A549 (cell line): ENCODE results near the gene PATJ.

Experiments
- CHD2 ChIP-seq: fragments of 150-350 bp; IDR thresholded peaks from 2 replicates; pipeline ENCODE4 v1.6.1; 2014; ENCODE audit warnings: low read length; ENCODE audit not compliant: partially characterized antibody
- CTCF ChIP-seq: fragments of >200 bp; sonication (Bioruptor Twin); formaldehyde crosslinking; IDR thresholded peaks from 3 replicates; pipeline ENCODE4 v1.5.1; 2016
- JUN ChIP-seq, 2 experiments: fragments of >200 bp; sonication (Bioruptor Twin); formaldehyde crosslinking; IDR thresholded peaks; 2 replicates in 1 of 2; 3 replicates in 1 of 2; pipeline ENCODE4 v1.6.1; 2016 to 2017
- MAZ ChIP-seq: fragments of 150-350 bp; IDR thresholded peaks from 2 replicates; pipeline ENCODE4 v1.6.1; 2014; ENCODE audit warnings: antibody characterized with exemption, low read depth, low read length, borderline replicate concordance
- MYC ChIP-seq: IDR thresholded peaks from 2 replicates; pipeline ENCODE4 v1.6.1; 2012; ENCODE audit warnings: mild to moderate bottlenecking, inconsistent platforms, low read length, improper control_type of control experiment, borderline replicate concordance
- POLR2A ChIP-seq: IDR thresholded peaks from 2 replicates; pipeline ENCODE4 v1.6.1; 2012; ENCODE audit warnings: mild to moderate bottlenecking, low read length
- RAD21 ChIP-seq, 2 experiments: fragments of >200 bp in 1 of 2; sonication (Bioruptor Twin) in 1 of 2; formaldehyde crosslinking in 1 of 2; IDR thresholded peaks in 1 of 2; conservative IDR thresholded peaks in 1 of 2; 2 replicates in 1 of 2; 3 replicates in 1 of 2; pipeline ENCODE4 v1.6.1; 2012 to 2018; ENCODE audit warnings: inconsistent platforms in 1 of 2
- REST ChIP-seq: fragments of 200-600 bp; sonication (generic); IDR thresholded peaks from 2 replicates; pipeline ENCODE4 v1.6.1; 2016; ENCODE audit warnings: antibody characterized with exemption, mild to moderate bottlenecking, moderate library complexity
- SREBF2 ChIP-seq: fragments of 450-650 bp; IDR thresholded peaks from 2 replicates; pipeline ENCODE4 v1.6.1; 2014; ENCODE audit warnings: mild to moderate bottlenecking, moderate library complexity
- TFCP2L1 ChIP-seq: fragments of 250-450 bp; sonication (Bioruptor Pico); IDR thresholded peaks from 2 replicates; pipeline ENCODE4 v1.5.0; 2021; ENCODE audit warnings: mild to moderate bottlenecking
- USF2 ChIP-seq: fragments of 450-650 bp; IDR thresholded peaks from 2 replicates; pipeline ENCODE4 v1.6.1; 2014; ENCODE audit warnings: antibody characterized with exemption
- ZFP36 ChIP-seq: fragments of 450-650 bp; IDR thresholded peaks from 2 replicates; pipeline ENCODE4 v1.6.1; 2014; ENCODE audit warnings: borderline replicate concordance; ENCODE audit not compliant: partially characterized antibody

GRCh38 chr1:62144238-62144831 is 402.1 kb downstream of the PATJ start:
- TF ChIP-seq POLR2A (no peak), TFCP2L1 (CRISPR knock-in tag) (no peak), MYC (no peak), CHD2 (no peak), CTCF (peak; percentile 51), RAD21 (conservative IDR thresholded peaks at IDR 0.05 in 1 of 2, IDR thresholded peaks at IDR 0.05 in 1 of 2) (peak; percentile 45 to 46; a peak in 4 of 5 replicates), JUN (IDR thresholded peaks at IDR 0.05) (no peak), ZFP36 (no peak), MAZ (no peak), REST (no peak), SREBF2 (no peak), USF2 (no peak)
